ENCODE measurements around the gene ASAH2.

The ASAH2 gene

GRCh38 chr10:50251394-50251793 lies at the start of gene ASAH2:
ASAH2 (minus strand) TSS chr10:50251516; CDS start chr10:50248610, 2,906 bp downstream.
- no peak for DNase-seq (ENCODE audit: low read depth)
- TF ChIP-seq CTCF (conservative IDR thresholded peaks at IDR 0.05; ENCODE audit: low read length) = no peak
- no peak within 1 kb of the TSS for H3K4me3 ChIP-seq (ENCODE audit: low read length)

GRCh38 chr10:50299948-50300669 lies 48.8 kb upstream of the ASAH2 start:
- no peak overlapping the region for H3K4me3 ChIP-seq (ENCODE audit: low read length)
- DNase-seq (ENCODE audit: low read depth) = no peak
- no peak for TF ChIP-seq CTCF (conservative IDR thresholded peaks at IDR 0.05; ENCODE audit: low read length)

- no peak for TF ChIP-seq CTCF (conservative IDR thresholded peaks at IDR 0.05; ENCODE audit: low read length)
- DNase-seq (ENCODE audit: low read depth) = no peak
- no peak overlapping the region for H3K4me3 ChIP-seq (ENCODE audit: low read length)
These were observed 44.1 kb upstream of the ASAH2 start for GRCh38 chr10:50295367-50295766.

GRCh38 chr10:50294582-50294981 lies 43.3 kb upstream of the ASAH2 start:
- DNase-seq (ENCODE audit: low read depth) = no peak

GRCh38 chr10:50293513-50294313 lies 42.4 kb upstream of the ASAH2 start:
- TF ChIP-seq CTCF (conservative IDR thresholded peaks at IDR 0.05; ENCODE audit: low read length) = no peak
- DNase-seq (ENCODE audit: low read depth) = no peak
- H3K4me3 ChIP-seq (ENCODE audit: low read length) = no peak overlapping the region

More at GRCh38 chr10:50294582-50294981, 43.3 kb upstream of the ASAH2 start:
- no peak overlapping the region for H3K4me3 ChIP-seq (ENCODE audit: low read length)
- TF ChIP-seq CTCF (conservative IDR thresholded peaks at IDR 0.05; ENCODE audit: low read length) = no peak

GRCh38 chr10:50291261-50291850 lies 40.0 kb upstream of the ASAH2 start:
- peak; percentile 58 for TF ChIP-seq CTCF (conservative IDR thresholded peaks at IDR 0.05; ENCODE audit: low read length)
- peak; percentile 56 for DNase-seq (ENCODE audit: low read depth)
- H3K4me3 ChIP-seq (ENCODE audit: low read length) = no peak overlapping the region
